HG03521 (cell line): ENCODE results near the gene MVP.

Experiments used
- ATAC-seq: cut with Tn5 transposase; IDR thresholded peaks from one replicate; pipeline ENCODE4 v1.9.1; 2021; ENCODE audit warnings: mild to moderate bottlenecking, moderate library complexity; ENCODE audit not compliant: unreplicated experiment

Gene MVP

DNA sequence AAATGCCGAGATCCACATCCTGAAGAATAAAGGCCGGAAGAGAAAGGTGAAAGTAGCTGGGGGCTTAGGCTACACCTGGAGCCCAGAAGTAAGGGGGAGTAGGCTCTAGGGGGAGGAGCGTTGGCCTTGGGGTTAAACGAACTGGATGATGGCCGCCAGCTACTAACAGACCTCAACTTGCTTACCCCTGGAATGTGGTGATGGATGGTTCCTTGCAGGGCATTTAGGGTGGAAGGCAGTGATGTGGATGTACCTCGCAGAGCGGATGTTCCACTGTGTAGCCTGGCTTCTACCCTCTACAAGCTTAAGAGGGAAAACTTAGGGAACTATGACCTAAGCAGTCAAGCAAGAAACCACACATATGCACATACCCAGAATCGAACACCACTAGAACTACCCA, 16.2 kb upstream of the MVP start:
- ATAC-seq = no peak

GRCh38 chr16:29804455-29805231, 15.6 kb upstream of the MVP start:
- no peak for ATAC-seq

DNA sequence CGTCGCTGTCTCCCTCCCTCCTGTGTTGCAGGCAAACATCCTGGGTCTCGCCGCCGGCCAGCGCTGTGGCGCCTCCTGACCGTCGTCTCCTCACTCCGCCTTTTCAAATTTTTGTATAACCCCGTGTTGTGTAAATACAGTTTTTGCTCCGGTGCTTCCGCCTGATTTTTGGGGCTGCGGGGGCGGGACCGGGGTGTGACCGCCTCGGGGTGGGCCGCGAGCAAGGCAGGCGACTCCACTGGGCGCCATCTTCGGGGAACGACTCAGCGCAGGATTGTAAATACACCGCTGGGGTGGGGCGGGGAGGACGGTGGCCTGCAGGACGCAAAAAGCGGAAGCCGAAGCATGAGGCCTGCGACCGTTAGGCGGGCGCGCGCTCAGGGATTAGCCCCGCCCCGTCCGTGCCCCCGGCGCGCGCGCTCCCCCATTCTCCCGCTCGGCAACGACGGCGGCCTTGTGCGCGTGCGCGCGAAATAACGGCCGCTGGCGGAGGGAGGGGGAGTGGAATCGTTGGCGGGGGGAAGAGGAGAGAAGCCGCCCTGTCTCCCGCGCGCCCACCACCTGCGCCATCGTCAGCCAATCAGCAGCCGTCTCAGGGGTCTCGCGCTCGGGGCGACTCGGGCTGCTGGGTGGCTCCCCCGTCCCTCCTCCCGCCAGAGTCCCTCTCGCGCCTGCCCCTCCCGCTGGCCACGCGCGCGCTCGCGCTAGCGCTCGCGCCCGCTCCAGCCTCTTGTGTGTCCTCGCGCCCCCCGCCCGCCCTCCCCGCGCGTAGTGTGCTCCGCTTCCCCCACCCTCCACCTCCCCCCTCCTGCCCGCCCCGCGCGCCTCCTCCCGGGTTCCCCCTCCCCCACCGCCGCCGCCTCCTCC, 14.8 kb upstream of the MVP start:
- ATAC-seq = peak; percentile 58

- ATAC-seq = peak; percentile 3
Measured at GRCh38 chr16:29806099-29806579, 14.1 kb upstream of the MVP start, which contains the start of gene MAZ. TSS of gene MAZ (plus strand) at chr16:29806529. CDS start at chr16:29806702, 173 bp downstream.

- no peak for ATAC-seq
Measured at GRCh38 chr16:29806641-29807425, 13.4 kb upstream of the MVP start.

- peak; percentile 13 for ATAC-seq
Measured at GRCh38 chr16:29807426-29808218, 12.6 kb upstream of the MVP start.

GRCh38 chr16:29808219-29808900, 11.9 kb upstream of the MVP start:
- ATAC-seq = no peak

- no peak for ATAC-seq
Measured at GRCh38 chr16:29809031-29809747, 11.1 kb upstream of the MVP start.

GRCh38 chr16:29809850-29810698, 10.2 kb upstream of the MVP start:
- ATAC-seq = no peak

DNA sequence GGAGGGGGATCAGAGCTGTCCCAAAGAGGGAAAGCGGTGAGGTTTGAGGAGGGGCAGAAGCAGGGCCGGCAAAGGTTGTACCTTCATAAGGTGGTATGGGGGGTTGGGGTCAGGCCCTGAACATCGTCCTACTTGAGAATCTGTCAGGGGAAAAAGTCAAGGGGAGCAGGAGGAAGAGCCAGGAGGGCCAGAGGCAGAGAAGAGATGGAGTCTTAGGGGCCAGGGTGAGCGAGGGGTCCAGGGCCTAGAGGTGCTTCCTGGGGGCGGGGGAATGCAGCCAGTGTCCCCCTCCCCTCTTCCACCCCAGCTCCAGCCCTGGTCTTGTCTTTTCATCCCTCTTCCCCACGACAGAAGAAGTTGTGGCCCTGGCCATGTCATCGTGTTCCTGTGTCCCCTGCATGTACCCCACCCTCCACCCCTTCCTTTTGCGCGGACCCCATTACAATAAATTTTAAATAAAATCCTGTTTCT, 9.5 kb upstream of the MVP start:
- ATAC-seq = no peak

DNA sequence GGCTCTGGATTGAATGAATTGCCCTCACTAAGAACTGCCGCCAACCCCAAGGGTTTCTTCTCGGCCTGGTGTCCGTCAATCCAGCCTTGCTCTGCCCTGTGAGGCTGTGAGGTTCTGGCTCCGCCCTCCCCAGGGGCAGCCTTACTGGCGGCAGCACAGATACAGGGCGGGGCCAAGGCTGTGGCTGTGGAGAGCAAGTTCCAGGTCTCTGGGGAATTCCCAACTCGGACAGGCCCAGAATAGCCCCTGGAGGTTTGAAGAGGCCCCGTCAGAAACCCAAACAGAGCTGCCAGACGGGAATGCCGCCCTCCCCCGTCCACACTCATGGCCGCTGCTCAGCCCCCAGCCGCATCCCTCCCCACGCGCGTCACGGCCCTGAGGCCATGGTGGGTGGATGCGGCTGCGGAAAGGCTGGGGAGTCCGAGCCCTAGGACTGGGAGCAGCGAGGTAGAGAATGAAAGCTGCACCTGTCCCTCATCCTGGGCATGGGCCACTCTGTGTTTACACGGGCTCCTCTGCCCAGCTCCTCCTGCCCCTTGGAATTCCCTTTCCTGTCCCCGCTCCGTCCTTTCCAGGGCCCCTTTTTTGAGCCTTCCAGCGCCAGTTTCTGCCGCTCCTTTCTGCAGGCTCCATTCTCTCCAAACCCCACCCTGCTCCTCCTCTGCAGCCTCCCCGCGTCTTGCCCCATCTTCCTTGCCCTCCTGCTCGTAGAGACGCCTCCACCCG, 8.9 kb upstream of the MVP start:
- peak; percentile 21 for ATAC-seq

GRCh38 chr16:29811896-29812665, 8.2 kb upstream of the MVP start, which contains the start of gene PRRT2:
TSS of gene PRRT2 (plus strand) at chr16:29812193. CDS start at chr16:29813055, 862 bp downstream.
- no peak for ATAC-seq

- no peak for ATAC-seq
Measured at GRCh38 chr16:29812754-29813643, 7.3 kb upstream of the MVP start.

- ATAC-seq = no peak
Measured at GRCh38 chr16:29813644-29814562, 6.4 kb upstream of the MVP start.
